GM18861 (cell line): Measurements from ENCODE around the gene HACD3.

ENCODE experiments used
- ATAC-seq: cut with Tn5 transposase; IDR thresholded peaks from one replicate; pipeline ENCODE4 v1.9.1; 2021; ENCODE audit not compliant: unreplicated experiment

The HACD3 gene, protein sequence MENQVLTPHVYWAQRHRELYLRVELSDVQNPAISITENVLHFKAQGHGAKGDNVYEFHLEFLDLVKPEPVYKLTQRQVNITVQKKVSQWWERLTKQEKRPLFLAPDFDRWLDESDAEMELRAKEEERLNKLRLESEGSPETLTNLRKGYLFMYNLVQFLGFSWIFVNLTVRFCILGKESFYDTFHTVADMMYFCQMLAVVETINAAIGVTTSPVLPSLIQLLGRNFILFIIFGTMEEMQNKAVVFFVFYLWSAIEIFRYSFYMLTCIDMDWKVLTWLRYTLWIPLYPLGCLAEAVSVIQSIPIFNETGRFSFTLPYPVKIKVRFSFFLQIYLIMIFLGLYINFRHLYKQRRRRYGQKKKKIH

DNA sequence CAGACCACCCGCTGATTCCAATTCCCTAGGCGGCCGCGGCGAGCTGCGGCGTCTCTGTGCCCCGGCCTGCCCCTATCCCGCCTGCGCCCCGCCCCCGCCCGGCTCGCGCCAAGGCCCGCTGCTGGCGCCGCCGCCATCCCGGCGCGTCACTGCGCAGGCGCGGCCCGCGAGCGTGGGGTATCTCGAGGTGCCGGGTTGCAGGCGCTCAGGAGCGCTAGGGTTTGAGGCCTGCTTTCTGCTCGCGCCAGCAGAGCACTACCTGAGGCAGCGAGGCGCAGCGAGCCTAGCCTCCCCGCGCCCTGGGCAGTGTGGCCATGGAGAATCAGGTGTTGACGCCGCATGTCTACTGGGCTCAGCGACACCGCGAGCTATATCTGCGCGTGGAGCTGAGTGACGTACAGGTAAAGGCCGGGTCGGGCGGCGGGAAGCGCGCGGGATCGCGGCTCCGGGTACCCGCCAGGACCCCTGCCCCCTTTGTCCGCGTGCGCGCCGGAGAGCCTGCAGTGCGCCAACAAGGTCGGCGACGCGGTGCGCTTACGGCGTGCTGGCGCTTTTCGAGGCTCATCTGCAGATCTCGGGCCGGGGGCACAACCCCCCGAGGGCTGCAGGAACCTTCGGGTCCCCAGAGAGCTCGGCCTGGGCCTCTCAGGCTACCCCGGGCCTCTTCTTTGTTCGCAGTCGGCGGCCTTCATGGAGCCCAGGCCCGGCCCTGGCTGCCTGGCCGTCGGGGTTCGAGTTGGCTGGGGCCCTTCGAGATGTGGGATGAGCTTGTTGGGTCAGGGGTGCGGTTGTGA, at the start of gene HACD3:
HACD3 (plus strand) TSS at position 146 of the 794 bp plus-strand sequence; CDS start at position 315, 169 bp downstream.
- ATAC-seq = peak; percentile 76

DNA sequence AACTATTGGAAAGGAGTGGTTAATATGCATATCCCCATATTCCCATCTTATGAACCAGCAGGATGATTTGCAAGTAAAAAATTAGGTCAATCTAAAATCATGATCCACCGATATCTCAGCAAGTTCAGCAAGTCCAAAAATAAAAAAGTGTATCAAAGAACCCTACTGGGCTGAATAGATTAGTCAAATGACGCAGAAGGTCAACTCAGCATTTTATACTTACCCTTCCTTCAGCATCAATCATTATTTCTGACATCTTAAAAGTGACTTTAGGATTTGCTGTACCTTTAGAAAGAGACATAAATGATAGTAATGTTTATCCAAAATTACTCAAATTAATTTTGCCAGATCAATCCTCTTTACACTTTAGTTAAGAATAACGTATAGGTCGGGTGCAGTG, 45.4 kb upstream of the HACD3 start:
- ATAC-seq = no peak

DNA sequence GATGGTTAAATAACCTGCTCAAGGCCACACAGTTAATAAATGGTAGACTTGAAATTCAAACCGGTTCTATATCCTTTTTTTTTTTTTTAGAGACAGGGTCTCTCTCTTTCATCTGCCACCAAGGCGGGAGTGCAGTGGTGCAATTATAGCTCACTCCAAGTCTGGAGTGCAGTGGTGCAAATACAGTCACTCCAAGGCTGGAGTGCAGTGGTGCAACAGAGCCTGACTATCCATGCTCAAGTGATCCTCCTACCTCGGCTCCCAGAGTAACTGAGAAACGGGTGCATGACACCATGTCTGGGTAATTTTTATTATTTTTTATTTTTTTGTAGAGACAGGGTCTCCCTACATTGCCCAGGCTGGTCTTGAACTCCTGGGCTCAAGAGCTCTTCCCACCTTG, 36.2 kb upstream of the HACD3 start:
- no peak for ATAC-seq

DNA sequence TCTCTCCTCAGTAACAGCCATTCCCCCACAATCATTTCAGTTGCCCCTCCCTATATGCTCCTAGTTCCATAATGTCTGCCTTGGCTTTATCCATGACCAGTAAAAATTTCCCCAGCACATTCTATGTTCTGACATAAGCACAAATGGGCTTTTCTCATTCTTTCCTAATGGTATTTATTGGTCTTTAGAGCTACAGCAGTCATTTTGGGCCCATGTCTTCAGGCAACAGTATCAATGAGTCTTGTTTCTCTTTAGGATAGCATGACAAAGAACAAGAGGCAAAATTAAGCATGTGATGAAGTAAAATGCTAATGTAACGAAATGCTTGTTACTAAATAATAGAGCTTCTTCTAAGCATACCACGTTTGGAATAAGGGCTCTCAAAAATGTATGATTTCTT, 20.9 kb upstream of the HACD3 start:
- no peak for ATAC-seq

DNA sequence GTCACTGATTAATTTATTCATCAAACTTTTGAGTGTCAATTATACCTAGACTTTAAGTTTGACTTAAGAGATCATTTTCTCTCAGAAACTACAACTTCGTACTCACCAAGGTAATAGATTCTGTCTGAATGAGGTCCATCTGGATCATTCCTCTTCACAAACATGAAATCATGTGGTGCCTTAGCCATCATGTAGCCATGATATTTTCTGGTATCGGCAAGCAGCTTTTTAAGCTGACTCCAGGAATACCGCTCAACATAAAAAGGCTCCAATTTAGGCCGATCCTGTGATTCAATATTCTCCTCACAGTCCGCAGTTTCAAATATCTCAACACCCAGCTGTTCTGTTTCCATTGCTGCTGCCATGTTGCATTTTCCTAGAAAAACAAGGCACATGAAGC, 18.1 kb upstream of the HACD3 start:
- no peak for ATAC-seq

DNA sequence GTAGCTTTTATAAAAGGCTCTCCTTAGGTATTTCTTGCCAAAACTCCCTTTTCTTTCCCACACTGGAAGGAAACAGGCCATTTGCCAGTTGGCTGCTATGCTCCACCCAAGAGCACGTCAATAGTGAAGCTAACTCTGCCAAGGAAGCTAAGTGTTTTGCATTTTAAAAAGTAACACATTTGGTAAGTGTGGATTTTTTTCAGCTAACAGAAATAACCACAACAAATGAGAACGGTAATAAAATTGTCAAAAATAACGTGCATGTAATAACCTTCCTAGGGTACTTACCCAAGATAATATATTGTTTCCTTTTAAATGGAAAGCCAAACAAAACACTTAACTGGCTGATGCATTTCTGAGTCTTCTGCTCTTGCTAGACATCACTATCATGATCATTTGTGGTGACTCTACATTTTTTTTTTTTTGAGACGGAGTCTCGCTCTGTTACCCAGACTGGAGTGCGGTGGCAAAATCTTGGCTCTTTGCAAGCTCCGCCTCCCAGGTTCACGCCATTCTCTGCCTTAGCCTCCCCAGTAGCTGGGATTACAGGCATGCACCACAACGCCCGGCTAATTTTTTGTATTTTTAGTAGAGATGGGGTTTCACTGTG, 17.4 kb upstream of the HACD3 start:
- no peak for ATAC-seq

DNA sequence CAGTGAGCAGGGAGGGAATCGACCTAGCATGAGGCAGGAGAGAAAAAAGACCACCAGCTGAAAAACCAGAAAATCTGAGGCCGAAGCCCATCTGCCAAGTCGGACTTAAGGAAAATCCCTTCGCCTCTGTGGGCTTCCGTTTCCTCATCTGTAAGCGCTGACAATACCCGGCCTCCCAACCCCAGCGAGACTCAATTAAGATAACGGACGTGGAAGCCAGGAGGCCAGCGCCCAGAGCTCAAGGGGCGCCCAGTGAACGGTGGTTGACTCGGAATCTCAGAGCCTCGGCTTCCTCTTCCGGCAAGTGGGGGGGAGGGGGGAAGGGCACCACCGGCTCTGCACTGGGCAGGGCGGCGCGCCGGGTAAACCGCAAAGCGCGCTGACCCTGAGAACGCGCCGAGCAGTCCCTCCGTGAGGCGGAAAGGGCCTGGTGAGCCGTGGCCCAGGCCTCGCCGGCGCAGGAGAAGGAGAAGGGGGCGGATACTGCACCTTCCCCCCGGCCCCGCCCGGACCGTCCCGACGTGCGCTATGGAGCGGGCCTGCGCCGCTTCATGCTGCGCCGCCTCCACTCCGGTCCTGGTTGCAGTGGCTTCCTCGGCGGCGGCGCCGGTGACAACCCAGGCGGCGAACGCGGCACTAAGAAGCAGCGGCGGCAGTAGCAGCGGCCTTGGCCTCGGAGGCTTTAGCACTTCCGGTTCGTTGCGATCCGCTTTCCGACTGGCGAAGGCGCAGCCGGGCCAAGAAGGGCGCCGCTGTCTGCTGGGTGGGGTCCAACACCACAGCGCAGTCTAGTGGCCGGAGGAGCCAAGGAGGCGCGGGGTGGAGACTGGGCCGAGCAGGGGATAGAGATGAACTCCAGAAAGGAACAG, 13.0 kb upstream of the HACD3 start, which contains the start of gene DPP8:
DPP8 (minus strand) TSS at position 693 of the 869 bp plus-strand sequence. CDS start 5,136 bp downstream, outside the sequence.
- peak; percentile 89 for ATAC-seq

DNA sequence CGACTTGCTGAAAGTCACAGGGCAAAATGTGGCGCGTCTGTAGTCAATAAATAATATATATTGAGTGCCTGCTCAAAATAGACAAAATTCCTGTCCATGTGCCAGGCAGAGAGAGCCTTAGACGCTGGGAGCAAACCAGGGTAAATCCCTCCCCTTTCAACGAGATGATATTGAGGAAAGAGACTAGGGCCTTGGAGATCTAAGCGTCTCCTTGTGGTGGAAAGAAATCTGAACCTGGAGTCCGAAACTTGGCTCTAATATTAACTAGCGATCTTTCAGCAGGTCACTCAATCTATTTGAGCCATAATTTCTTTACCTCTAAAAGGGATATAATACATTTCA, 12.4 kb upstream of the HACD3 start:
- ATAC-seq = no peak

DNA sequence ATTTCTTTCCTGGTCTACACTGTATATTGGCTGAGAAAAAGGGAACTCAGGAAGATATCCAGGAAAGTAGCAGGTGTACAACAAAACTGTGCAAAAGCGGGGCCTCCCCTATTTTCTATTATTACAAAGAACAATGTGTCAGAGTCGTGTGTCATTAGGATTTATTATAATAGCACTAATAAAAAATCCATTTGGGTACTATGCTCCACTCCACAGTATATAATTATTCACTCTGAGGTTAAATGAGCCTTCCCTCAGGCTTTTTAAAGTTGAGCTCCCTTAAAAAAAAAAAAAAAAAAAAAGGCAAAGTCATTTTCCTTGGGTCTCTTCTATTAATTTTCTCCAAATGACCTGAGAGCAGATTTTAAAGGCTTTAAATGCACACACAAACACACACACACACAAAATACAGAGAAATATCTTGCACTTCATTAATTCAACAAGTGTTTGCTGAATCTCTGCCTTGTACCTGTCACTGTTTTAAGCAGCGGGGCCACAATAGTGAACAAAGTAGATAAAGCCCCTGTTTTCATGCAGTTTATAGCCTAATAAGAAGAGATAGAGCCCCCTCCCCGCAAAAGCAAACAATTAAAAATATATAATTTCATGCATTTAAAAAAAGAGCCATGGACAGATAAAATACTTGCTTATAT, 11.5 kb upstream of the HACD3 start:
- no peak for ATAC-seq

DNA sequence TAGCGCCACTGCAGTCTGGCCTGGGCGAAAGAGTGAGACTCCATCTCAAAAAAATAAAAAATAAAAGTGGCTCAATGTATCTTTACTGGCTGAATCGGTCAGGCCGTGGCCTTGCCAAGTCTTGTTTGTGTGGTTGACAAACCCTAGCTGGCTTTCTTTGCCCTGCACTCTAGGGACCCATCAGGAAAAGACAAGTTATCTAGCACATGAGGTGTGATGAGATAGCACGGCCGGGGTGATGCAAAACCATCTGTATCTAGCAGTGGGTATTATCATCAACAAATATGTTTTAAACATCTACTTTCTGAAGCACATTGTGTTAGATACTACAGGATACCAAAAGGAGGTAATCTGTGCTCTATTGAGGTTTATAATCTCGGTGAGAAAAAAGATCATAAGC, 8.9 kb upstream of the HACD3 start:
- no peak for ATAC-seq

DNA sequence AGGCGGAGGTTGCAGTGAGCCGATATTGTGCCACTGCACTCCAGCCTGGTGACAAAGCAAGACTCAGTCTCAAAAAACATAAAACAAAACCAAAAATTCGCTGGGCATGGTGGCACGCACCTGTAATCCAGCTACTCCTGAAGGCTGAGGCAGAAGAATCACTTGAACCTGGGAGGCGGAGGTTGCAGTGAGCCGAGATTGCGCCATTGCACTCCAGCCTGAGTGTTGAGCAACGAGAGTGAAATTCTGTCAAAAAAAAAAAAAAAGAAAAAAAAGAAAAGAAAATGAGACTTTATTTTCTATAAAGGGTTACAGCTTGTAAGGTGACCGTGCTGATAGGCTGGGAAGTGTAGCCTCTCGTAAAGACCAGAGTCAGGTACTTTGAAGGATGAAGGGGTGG, 6.0 kb upstream of the HACD3 start:
- ATAC-seq = no peak

DNA sequence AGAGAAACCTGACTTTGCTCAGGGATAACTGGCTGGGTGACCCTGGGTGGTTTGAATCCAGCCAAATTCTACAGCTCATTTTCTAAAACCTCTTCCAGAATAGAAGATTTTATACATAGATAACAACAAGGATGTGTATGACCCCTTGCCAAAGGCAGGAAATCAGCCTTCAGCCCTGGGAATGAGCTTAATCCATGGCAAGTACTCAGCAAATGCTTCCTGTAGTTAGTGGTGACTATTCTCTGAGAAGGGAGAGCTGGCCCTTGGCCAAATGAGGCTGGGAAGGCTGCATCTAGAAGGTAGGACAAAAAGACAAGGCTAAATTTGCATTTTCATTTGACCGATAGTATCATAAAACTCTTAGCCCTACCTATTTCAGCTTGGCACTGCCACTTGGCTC, 4.6 kb upstream of the HACD3 start:
- no peak for ATAC-seq

DNA sequence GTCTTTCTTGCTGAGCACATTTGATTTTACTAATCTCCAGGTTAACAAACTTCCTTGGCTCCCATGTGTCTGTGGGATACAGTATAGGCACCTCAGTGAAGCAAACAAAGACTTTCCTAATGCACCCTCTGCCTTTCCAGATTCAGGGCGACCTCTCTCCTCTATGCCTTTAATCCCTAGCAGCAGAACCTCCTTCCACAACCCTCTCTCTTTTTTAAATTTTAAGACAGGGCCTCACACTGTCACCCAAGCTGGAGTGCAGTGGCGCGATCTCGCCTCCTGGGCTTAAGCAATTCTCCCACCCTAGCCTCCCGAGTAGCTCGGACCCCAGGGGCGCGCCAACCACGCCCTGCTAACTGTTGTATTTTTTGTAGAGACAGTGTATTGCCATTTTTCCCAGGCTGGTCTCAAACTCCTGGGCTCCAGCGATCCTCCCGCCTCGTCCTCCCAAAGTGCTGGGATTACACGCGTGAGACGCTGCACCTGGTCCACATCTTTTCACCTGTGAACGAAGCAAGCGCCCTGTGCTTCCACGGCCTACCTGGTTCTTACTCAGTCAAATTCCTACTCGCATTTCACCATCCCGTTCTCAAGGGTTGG, 1.7 kb upstream of the HACD3 start:
- no peak for ATAC-seq

DNA sequence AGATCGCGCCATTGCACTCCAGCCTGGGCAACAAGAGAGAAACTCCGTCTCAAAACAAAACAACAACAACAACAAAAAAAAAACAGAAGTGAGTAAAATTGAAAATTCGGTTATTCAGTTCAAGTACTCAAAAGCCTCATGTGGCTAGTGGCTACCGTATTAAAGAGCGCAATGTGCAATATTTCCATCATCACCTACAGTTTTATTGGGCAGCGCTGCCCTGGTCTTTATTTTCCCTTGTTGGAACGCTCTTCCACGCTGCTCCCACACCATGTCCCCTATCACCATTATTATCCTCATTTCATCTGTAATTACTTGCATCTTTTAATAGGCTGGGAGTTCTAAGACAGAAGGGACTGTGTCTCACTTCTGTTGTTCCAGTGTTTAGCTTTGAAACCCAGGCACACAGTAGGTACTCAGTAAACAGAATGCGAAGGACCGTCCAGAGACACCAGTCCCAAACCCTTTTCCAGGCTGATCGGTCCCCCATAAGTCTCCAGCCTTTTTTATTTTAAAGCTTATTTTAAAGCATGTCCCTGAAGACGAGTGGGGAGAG, 423 bp upstream of the HACD3 start:
- ATAC-seq = no peak

DNA sequence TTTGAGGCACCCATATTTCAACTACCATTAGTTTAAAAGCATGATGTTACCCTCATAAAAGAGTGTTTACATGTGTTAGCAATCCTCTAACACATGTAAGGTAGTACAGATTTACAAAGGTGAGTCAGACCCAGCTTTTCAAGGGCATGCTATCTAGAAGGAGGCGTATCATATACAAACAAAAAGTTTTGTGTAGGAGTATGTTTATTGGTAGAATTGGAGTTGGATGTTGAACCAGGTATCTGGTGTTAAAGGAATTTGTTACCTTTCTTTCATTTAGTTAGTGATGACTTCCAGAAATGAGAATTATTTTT, 2.4 kb downstream of the HACD3 start:
- ATAC-seq = no peak

DNA sequence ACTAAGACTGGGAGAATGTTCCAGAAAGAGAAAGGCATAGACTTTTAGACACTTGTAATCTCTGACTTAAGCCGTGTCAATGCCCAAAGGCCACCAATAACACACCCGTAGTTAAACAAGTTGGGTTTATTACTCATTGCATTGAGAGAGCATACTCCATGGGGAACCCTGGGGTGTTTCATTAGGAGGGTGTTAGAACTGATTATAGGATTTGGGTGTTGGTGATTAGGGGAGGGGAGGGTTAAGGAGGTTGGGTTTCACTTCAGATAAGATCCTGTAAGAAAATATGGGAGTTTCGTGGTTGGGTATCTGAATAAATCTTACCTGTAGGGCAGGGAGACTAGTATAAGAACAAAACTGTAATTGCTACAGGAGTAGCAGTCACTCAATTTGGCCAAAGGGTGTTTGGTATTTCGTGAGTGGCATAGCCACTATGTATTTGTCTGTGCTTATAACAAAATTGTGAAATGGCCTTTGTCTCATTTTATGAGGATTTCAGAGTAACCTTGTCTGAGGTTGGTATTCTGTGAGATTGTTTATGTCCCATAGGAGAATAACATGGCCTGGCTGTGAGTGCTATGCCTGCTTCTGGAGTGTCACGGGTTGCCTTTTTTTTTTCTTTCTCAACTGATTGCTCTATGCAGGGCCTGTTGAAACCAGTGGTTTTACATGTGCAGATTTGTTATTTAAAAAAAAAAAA, 2.9 kb downstream of the HACD3 start:
- ATAC-seq = no peak

DNA sequence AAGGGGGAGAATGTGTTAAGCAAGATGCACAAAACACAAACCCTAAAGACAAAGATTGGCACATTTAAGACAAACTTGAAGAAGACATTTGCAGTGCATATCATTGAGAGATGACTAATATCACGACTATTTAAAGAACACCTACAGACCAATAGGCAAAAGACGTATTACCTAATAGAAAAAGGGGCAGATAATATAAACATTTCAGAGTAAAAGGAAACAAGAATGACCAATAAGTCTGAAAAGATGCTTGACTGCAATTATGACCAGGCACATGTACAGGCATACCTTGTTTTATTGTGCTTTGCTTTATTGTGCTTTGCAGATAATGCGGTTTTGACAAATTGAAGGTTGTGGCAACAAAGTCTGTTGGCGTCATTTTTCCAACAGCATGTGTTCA, 4.9 kb downstream of the HACD3 start:
- no peak for ATAC-seq

DNA sequence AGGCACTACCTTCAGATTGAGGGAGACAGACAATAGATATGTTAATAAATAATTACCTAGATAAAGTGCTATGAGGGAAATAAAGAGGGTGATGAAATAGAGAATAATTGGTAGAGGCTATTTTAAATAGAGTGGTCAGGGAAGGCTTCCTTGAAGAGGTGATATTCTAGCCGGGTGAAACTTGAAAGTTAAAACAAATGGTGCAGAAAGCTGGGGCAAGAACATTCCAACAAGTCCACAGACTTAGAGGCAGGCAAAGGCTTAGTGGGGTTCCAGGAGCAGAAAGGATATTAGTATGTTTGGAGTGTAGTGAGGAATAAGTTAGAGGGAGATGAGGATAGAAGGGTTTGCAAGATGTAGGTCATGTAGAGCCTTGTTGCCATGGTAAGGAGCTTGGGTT, 10.1 kb downstream of the HACD3 start:
- ATAC-seq = no peak

DNA sequence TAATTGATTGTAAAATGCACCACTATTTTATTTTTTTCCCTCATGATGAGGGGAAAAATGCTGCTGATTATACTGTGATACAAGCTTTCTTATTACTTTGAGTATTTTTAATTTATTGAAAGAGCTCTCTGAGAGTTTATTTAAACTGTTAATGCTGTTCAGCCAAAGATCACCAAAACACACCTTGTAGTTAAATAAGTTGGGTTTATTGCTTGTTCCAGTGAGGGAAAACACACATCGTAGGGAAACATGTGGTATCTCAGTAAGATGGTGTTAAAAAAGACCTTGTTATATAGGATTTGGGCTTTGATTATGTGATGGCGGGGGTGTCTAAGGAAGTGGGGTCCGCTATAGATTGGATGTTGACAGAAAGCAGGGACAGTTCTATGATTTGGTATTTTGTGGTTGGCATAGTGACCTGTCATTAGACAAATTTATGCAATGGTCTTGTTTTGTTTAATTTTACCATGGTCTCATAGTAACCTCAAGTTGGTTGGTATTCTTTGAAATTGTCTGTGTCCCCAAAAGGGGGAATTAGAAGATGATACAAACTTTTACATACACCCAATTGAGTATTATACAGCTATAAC, 11.1 kb downstream of the HACD3 start:
- ATAC-seq = no peak
